Chondrocyte (in vitro differentiated cells): ENCODE results near the gene AKAP8L. TPM values are rescaled to one million over a fixed set of nuclear protein-coding genes. Genes with fewer than 3 reads are reported as not detected.

Source experiments
- DNase-seq: peaks from one replicate; pipeline ENCODE4 v3.0.0; 2021; ENCODE audit warnings: mixed read lengths, low spot score
- H3K27ac Mint-ChIP-seq: one replicate; pipeline ENCODE4 v1.8.0; 2021; ENCODE audit warnings: mild to moderate bottlenecking, moderate library complexity, mixed read lengths; ENCODE audit not compliant: unreplicated experiment
- H3K27me3 Mint-ChIP-seq: 2 replicates; pipeline ENCODE4 v1.8.0; 2021; ENCODE audit warnings: low read depth, mixed read lengths
- H3K36me3 Mint-ChIP-seq: 2 replicates; pipeline ENCODE4 v1.8.0; 2021; ENCODE audit warnings: low read depth, mixed read lengths
- H3K4me1 Mint-ChIP-seq: 2 replicates; pipeline ENCODE4 v1.8.0; 2021; ENCODE audit warnings: low read depth, mild to moderate bottlenecking, mixed read lengths
- H3K4me3 Mint-ChIP-seq: one replicate; pipeline ENCODE4 v1.8.0; 2021; ENCODE audit warnings: mild to moderate bottlenecking, moderate library complexity, mixed read lengths; ENCODE audit not compliant: unreplicated experiment
- H3K9me3 Mint-ChIP-seq: 2 replicates; pipeline ENCODE4 v1.8.0; 2021; ENCODE audit warnings: low read depth, mixed read lengths
- CTCF ChIP-seq: fragments of 200-600 bp; sonication (generic); IDR thresholded peaks from 2 replicates; pipeline ENCODE4 v1.5.0; 2021; ENCODE audit warnings: antibody characterized with exemption, mild to moderate bottlenecking, moderate library complexity
- total RNA-seq: library from RNA; stranded (reverse); gene quantifications from 3 replicates; pipeline ENCODE4 v1.2.1, GENCODE V29; 2021

AKAP8L gene
- total RNA-seq, 1 donor from 2014 or later = 76.0 TPM

GRCh38 chr19:15402411-15403150, 16.2 kb downstream of the AKAP8L start:
- Mint-ChIP-seq H3K36me3 (peaks cover 13% of the 10 kb centered on the region), H3K27me3 (no peaks in the 10 kb centered on the region), H3K27ac (no peak overlapping the region), H3K4me3 (no peak overlapping the region), H3K9me3 (no peaks in the 10 kb centered on the region), H3K4me1 (peaks cover 18% of the 10 kb centered on the region)
- no peak for DNase-seq
- no peak for TF ChIP-seq CTCF

- DNase-seq = no peak
- peaks cover 24% of the 10 kb centered on the region for H3K36me3 Mint-ChIP-seq
- H3K27ac Mint-ChIP-seq = no peak overlapping the region
Observed at GRCh38 chr19:15401397-15401710, 17.4 kb downstream of the AKAP8L start.

GRCh38 chr19:15400521-15401396, 18.0 kb downstream of the AKAP8L start:
- no peaks in the 10 kb centered on the region for H3K9me3 Mint-ChIP-seq
- no peak overlapping the region for H3K4me3 Mint-ChIP-seq
- H3K27ac Mint-ChIP-seq = no peak overlapping the region
- peaks cover 27% of the 10 kb centered on the region for H3K36me3 Mint-ChIP-seq
- no peak for DNase-seq
- peaks cover 16% of the 10 kb centered on the region for H3K4me1 Mint-ChIP-seq
- no peaks in the 10 kb centered on the region for H3K27me3 Mint-ChIP-seq
- TF ChIP-seq CTCF = no peak

More at GRCh38 chr19:15401397-15401710, 17.4 kb downstream of the AKAP8L start:
- TF ChIP-seq CTCF = no peak
- Mint-ChIP-seq H3K4me3 (no peak overlapping the region), H3K27me3 (no peaks in the 10 kb centered on the region), H3K9me3 (no peaks in the 10 kb centered on the region), H3K4me1 (peaks cover 18% of the 10 kb centered on the region)

GRCh38 chr19:15399635-15400034, 19.2 kb downstream of the AKAP8L start:
- Mint-ChIP-seq H3K4me3 (no peak overlapping the region), H3K27ac (no peak overlapping the region), H3K36me3 (peaks cover 28% of the 10 kb centered on the region), H3K27me3 (no peaks in the 10 kb centered on the region), H3K9me3 (no peaks in the 10 kb centered on the region), H3K4me1 (peaks cover 10% of the 10 kb centered on the region)
- TF ChIP-seq CTCF = no peak
- no peak for DNase-seq

- TF ChIP-seq CTCF = no peak
- Mint-ChIP-seq H3K27me3 (no peaks in the 10 kb centered on the region), H3K9me3 (no peaks in the 10 kb centered on the region), H3K36me3 (peaks cover 28% of the 10 kb centered on the region), H3K27ac (no peak overlapping the region), H3K4me1 (peaks cover 6% of the 10 kb centered on the region), H3K4me3 (no peak overlapping the region)
- DNase-seq = no peak
Observed at GRCh38 chr19:15399234-15399515, 19.6 kb downstream of the AKAP8L start.
